Cardiac septum (tissue), 1 donor: ENCODE data around the gene PPP1R12B. TPM values are rescaled to one million over a fixed set of nuclear protein-coding genes. Genes with fewer than 3 reads are reported as not detected.
"Not testable (repeated sequence)": the region's sequence is repeated elsewhere in the genome, so short reads cannot be mapped to it uniquely, and the experiment has no call there.

ENCODE experiments used
- DNase-seq: peaks from one replicate; pipeline ENCODE4 v3.0.0-alpha.2; 2020; ENCODE audit warnings: low spot score
- intact Hi-C: fragments of 100-400 bp; cut with DNase I; formaldehyde crosslinking; loops from one replicate; pipeline ENCODE4 v1.14.0; 2022
- total RNA-seq: library from RNA; stranded (reverse); fragmentation: NEBNext Ultra II Directional; extraction: Animal tissue kit (Norgen Biotek cat#: 25700); gene quantifications from one replicate; pipeline ENCODE4 v1.2.1, GENCODE V29; 2021
- donor health status: DM: no; HTN: no; CAD: no.

PPP1R12B gene
- total RNA-seq, 1 donor from 2014 or later: 428 TPM

- not testable (repeated sequence) for DNase-seq
- intact Hi-C loops: loop anchor here (10.0 kb wide), 1 partner anchor 246 kb away; the partner anchor contains the start of gene SYT2
Measured at GRCh38 chr1:202468695-202469094, 120.2 kb downstream of the PPP1R12B start.

GRCh38 chr1:202469123-202469522 lies 120.6 kb downstream of the PPP1R12B start:
- intact Hi-C loops: loop anchor here (10.0 kb wide), 1 partner anchor 246 kb away; the partner anchor contains the start of gene SYT2
- not testable (repeated sequence) for DNase-seq

DNA sequence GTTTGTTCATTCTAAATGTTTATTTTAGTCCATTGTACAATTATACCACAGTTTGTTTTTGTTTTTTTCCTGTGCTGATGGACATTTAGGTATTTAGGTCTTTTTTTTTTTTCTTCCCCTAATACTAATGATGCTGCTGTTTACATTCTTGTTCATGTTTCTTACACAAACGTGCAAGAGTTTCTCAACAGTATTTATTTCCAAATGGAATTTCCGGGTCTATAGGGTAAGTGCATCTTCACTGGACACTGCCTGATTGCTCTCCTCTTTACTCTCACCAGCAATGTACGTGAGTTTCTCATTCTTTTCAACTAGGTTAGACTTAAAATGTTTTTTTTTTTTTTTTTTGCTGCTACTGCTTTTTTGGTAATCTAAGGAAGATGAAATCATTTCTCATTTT lies 122.7 kb downstream of the PPP1R12B start:
- intact Hi-C loops: no loop called here
- no peak for DNase-seq

- intact Hi-C loops, DNase-seq: not testable (repeated sequence)
Measured at GRCh38 chr1:202472347-202473124, 124.0 kb downstream of the PPP1R12B start.

DNA sequence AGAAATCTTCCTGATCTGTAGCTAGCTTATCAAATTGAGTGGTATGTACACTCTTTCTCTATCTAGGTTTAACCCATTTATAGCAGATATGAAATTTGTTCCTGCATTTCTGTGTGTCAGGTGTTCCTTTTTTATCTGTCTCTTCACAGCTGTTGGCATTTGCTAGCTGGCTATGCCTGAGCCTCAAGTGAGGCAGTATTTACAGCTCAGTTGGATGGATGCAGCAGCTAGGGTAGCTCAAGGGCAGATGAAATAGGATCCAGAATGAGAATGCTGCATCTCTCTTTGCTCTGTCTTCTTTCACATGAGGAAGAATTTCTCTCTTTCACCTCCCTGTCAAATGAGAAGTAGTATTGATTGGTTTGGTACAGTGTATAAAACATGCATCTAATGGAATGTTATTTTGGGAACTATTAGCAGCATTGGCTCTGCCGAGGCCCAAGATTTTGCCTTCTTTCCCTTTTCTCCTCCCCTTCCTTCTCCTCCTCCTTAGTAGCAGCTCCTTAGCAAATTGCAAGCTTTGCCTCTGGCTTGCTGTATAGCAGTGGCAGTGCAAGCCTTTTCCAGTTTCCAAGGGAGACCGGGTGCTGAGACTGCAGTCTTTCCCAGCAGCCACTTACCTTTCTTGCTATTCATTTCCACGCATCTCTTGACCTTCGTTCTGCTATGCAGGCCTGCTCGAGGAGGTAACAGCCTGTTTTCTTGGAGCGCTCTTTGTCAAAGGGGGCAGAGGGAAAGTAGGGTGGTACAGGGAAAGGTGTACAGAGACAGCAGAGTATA lies 125.0 kb downstream of the PPP1R12B start:
- DNase-seq, intact Hi-C loops: not testable (repeated sequence)

DNA sequence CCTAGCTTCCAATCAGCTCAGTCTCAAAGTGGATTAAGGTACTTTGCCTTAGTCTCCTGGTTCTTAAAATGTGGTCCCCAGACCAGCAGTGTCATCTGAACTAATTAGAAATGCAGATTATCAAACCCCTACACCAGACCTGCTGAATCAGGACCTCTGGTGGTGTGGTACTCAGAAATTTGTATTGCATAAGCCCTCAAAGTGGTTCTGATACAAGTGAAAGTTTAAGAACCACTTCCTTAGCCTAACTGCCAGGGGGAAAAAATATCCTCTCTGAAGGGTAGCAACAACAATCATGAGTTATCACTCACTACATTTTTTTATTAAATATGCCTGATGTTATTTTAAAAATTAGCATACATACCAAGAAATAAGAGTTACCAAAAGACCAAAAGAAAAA lies 131.2 kb downstream of the PPP1R12B start:
- DNase-seq, intact Hi-C loops: not testable (repeated sequence)

DNA sequence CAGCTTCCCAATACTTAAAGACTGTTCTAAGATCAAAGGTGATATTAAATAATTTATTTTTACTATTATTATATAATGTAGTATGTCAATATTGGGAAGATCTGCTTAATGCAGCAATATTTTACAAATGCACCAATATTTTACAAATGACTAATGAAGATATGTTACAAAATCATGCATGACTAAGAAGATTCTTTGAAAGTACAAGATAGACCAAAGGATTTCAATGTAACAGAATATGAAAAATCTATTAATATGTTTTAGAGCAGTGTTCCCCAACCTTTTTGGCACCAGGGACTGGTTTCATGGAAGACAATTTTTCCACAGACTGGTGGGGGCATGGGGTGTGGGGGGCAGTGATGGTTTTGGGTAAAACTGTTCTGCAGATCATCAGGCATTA lies 132.1 kb downstream of the PPP1R12B start:
- DNase-seq, intact Hi-C loops: not testable (repeated sequence)

- intact Hi-C loops, DNase-seq: not testable (repeated sequence)
Measured at GRCh38 chr1:202483362-202483761, 134.9 kb downstream of the PPP1R12B start.

DNA sequence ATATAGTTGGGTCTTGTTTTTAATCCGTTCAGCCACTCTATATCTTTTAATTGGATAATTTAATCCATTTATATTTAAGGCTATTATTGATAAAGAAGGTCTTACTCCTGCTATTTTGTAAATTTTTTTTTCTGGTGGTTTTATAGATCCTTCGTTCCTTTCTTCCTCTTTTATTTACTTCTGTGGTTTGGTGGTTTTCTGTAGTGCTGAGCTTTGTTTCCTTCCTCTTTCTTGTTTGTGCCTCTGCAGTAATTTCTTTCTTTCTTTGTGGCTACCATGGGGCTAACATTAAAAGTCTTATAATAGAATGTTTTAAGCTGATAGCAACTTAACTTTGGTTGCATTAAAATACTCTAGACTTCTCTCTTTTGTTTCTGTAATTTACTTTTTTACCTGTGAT lies 135.5 kb downstream of the PPP1R12B start:
- DNase-seq, intact Hi-C loops: not testable (repeated sequence)

DNA sequence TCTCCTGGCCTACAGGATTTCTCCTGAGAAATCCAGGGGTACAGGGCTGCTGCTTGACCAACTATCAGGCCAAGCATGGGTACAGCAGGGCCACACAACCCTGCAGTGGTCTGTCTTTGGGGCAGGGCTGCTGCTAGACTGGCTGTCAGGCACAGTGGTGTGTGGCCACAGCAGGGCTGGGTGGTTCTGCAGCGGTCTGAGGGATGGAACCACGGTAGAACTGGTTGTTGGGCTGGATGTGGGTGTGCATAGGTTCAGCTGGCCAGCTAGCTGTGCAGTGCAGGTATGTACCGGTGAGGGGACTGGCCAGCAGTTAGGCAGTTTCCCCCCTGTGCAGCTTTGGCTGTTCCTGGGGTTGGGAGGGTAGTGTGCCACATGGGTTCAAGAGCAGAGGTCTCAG lies 136.3 kb downstream of the PPP1R12B start:
- intact Hi-C loops, DNase-seq: not testable (repeated sequence)

DNA sequence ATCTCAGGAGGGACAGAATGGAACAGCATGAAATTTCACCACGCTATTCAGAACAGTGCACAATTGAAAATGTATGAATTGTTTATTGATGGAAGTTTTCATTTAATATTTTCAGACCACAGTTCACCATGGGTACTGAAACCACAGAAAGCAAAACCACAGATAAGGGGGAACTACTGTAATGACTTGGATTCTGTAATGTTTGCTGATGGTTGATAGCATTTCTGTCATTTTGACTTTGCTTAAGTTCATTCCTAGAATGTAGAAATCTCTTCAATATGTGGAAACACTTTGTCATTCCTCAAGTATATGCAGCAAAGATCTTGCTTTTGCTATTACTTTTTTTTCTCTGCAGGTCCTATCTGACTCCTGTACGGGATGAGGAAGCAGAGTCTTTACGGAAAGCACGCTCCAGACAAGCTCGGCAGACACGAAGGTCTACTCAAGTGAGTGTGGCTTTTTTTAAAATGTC lies 139.7 kb downstream of the PPP1R12B start:
- intact Hi-C loops, DNase-seq: not testable (repeated sequence)

DNA sequence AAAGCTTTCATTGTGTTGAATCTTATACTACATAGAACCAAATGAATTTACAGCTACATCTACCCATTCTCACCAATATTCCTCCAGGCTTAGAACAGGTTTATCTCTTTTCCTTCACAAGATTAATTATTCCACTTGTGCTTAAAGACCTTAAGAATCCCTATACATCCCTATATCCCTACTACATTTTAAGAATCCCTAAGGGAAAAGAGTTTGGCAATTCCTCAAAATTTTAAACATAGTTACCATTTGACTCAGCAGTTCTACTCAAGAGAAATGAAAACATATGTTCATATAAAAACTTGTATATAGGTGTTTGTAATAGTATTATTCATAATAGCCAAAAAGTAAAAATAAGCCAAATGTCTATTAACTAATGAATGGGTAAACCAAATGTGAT lies 140.6 kb downstream of the PPP1R12B start:
- intact Hi-C loops, DNase-seq: not testable (repeated sequence)

GRCh38 chr1:202493112-202493511 lies 144.6 kb downstream of the PPP1R12B start:
- intact Hi-C loops, DNase-seq: not testable (repeated sequence)

- intact Hi-C loops: no loop called here
- DNase-seq: no peak
Measured at GRCh38 chr1:202498542-202498941, 150.0 kb downstream of the PPP1R12B start.

DNA sequence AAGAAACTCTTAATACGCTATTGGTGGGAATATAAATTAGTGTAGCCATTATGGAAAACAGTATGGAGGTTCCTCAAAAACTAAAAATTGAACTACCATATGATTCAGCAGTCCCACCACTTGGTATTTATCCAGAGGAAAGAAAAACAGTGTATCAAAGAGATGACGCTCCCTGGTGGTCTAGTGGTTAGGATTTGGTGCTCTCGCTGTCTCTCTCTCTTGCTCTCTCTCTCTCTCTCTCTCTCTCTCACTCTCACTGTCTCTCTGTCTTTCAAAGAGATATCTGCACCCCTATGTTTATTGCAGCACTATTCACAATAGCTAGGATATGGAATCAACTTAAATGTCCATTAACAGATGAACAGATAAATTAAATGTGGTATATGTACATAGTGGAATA lies 151.5 kb downstream of the PPP1R12B start:
- DNase-seq: not testable (repeated sequence)
- intact Hi-C loops: loop anchor here (5.0 to 10.0 kb wide), 3 partner anchors 72 to 215 kb away; partner anchors contain the start of gene SYT2

DNA sequence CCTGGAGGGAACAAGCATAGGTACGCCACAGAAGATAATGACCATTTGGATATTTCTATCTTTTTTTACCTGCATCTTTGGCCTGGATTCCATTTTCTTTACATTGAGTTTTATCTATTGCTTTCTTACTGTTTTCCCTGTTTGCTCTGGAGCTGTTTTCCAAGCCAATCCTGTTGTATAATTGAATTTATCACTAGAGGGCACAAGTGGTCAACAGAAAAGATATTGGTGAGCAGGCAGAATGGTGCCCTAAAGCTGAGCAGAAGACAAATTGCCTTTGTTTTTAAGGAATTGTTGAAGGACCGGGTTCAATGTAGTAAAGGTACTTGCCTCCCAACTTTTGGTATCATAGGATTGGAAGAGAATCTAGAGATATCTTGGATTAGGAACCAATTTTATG lies 152.8 kb downstream of the PPP1R12B start:
- DNase-seq: no peak
- intact Hi-C loops: loop anchor here (5.0 to 10.0 kb wide), 3 partner anchors 71 to 214 kb away; partner anchors contain the start of gene SYT2

DNA sequence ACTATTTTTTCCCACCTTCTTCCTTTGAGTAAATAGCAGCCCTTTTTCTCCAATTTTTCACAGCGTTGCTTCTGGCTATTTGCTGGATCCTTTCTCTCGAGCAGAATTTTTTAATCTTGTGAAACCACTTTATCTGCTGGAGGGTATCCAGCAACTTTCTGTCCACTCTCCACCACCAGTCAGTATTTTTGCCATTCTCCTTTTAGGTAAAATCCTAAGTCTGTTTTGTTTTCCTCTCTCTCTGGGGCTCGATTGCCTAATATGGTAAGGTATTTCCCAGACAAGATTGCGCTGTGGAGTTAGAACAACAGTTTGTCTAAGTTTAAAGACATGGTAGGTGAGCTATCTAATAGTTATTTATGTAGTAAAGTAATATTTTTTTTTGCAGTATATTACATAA lies 156.9 kb downstream of the PPP1R12B start:
- DNase-seq: no peak
- intact Hi-C loops: loop anchor here (10.0 kb wide), 1 partner anchor 209 kb away; the partner anchor contains the start of gene SYT2

GRCh38 chr1:202505880-202506575 lies 157.5 kb downstream of the PPP1R12B start:
- peak; percentile 72 for DNase-seq
- intact Hi-C loops: loop anchor here (10.0 kb wide), 1 partner anchor 209 kb away; the partner anchor contains the start of gene SYT2

- intact Hi-C loops: loop anchor here (10.0 kb wide), 1 partner anchor 206 kb away; the partner anchor contains the start of gene SYT2
- not testable (repeated sequence) for DNase-seq
Measured at GRCh38 chr1:202508863-202509262, 160.4 kb downstream of the PPP1R12B start.
